Left ventricle myocardium inferior (tissue), 1 donor: ENCODE data around the gene SON. TPM values are rescaled to one million over a fixed set of nuclear protein-coding genes. Genes with fewer than 3 reads are reported as not detected.

Experiments used
- DNase-seq: peaks from one replicate; pipeline ENCODE4 v3.0.0-alpha.2; 2020
- H3K27ac ChIP-seq: fragments of 200-600 bp; replicated peaks from 2 replicates; pipeline ENCODE4 v1.8.0; 2021
- H3K27me3 ChIP-seq: fragments of 200-600 bp; 2 replicates; pipeline ENCODE4 v1.8.0; 2021; ENCODE audit warnings: low read depth
- H3K36me3 ChIP-seq: fragments of 200-600 bp; 2 replicates; pipeline ENCODE4 v1.8.0; 2021
- H3K4me1 ChIP-seq: fragments of 200-600 bp; 2 replicates; pipeline ENCODE4 v1.8.0; 2021
- H3K4me3 ChIP-seq: fragments of 200-600 bp; 2 replicates; pipeline ENCODE4 v1.8.0; 2021; ENCODE audit warnings: mild to moderate bottlenecking, moderate library complexity
- H3K9me3 ChIP-seq: fragments of 200-600 bp; replicated peaks from 2 replicates; pipeline ENCODE4 v1.8.0; 2021
- intact Hi-C: fragments of 100-400 bp; cut with micrococcal nuclease; formaldehyde crosslinking; loops from one replicate; pipeline ENCODE4 v1.11.0; 2022
- total RNA-seq: library from RNA; stranded (reverse); fragmentation: NEBNext Ultra II Directional; extraction: Animal tissue kit (Norgen Biotek cat#: 25700); gene quantifications from one replicate; pipeline ENCODE4 v1.2.1, GENCODE V29; 2021
- TF ChIP-seq, protein P1 (sequence below): fragments of 200-600 bp; IDR thresholded peaks from 2 replicates; pipeline ENCODE4 v1.8.0; 2021; ENCODE audit warnings: antibody characterized with exemption, mild to moderate bottlenecking, borderline replicate concordance
- donor health status: DM: no; HTN: yes; CAD: no; lungs with severe emphysema.

SON gene
- total RNA-seq, 1 donor from 2014 or later: 148 TPM

DNA sequence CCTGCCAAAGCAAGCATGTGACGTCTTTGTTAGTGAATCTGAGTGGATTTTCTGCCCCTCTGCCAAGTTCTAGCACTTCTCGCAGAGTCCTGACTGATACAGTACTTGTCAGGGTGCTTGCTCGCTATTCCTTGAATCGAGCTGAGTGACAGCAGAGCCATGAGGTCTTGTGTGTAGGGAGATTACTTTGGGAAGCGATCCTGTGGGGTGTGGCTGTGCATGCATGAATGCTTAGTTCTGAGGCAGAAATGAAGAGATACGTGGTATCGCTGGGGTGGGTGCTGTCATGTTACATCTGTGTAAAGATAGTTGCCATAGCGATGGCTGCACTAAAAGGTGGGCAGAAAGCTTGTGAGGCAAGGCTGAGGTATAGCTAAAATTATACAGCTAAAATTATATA, 32.0 kb upstream of the SON start:
- H3K36me3 ChIP-seq: peaks cover 84% of the 10 kb centered on the region
- intact Hi-C loops: no loop called here
- H3K27me3 ChIP-seq: no peaks in the 10 kb centered on the region
- H3K4me1 ChIP-seq: no peaks in the 10 kb centered on the region
- TF ChIP-seq, protein P1, sequence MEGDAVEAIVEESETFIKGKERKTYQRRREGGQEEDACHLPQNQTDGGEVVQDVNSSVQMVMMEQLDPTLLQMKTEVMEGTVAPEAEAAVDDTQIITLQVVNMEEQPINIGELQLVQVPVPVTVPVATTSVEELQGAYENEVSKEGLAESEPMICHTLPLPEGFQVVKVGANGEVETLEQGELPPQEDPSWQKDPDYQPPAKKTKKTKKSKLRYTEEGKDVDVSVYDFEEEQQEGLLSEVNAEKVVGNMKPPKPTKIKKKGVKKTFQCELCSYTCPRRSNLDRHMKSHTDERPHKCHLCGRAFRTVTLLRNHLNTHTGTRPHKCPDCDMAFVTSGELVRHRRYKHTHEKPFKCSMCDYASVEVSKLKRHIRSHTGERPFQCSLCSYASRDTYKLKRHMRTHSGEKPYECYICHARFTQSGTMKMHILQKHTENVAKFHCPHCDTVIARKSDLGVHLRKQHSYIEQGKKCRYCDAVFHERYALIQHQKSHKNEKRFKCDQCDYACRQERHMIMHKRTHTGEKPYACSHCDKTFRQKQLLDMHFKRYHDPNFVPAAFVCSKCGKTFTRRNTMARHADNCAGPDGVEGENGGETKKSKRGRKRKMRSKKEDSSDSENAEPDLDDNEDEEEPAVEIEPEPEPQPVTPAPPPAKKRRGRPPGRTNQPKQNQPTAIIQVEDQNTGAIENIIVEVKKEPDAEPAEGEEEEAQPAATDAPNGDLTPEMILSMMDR: no peak
- no peak overlapping the region for H3K4me3 ChIP-seq
- no peaks in the 10 kb centered on the region for H3K9me3 ChIP-seq
- no peak overlapping the region for H3K27ac ChIP-seq
- DNase-seq: no peak

DNA sequence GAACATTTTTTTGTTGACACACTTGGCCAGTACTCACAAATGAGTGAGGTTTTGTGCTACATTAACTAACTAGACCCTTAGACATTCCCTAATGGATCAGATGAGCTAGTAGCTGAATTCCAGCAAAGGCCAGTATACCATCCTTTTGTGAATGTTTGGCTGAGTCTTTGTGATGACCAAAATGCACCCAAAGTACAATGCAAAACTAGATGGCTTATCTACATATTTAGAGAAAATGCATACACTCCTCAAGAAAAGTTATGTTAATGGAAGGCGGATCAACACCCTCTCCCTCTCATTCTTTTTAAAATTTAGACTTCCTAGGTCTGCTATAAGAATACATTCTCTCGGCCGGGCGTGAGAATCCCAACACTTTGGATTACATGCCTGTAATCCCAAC, 31.2 kb upstream of the SON start:
- Histone ChIP-seq H3K9me3 (no peaks in the 10 kb centered on the region), H3K4me1 (no peaks in the 10 kb centered on the region), H3K27me3 (no peaks in the 10 kb centered on the region), H3K4me3 (no peak overlapping the region), H3K27ac (no peak overlapping the region), H3K36me3 (peaks cover 91% of the 10 kb centered on the region)
- TF ChIP-seq, protein P1: no peak
- intact Hi-C loops: no loop called here
- no peak for DNase-seq

DNA sequence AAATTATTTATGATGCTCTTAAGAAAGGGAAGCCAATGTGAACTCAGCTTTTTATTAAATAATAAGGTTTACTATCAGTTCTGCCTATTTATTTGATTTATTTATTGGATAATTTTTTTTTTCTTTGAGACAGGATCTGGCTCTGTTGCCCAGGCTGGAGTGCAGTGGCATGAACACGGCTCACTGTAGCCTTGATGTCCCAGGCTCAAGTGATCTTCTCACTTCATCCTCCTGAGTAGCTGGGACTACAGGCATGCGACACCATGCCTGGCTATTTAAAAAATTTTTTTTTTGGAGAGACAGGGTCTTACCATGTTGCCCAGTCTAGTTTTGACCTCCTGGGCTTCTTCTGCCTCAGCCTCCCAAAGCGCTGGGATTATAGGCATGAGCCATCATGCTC, 30.4 kb upstream of the SON start:
- Histone ChIP-seq H3K4me3 (no peak overlapping the region), H3K4me1 (no peaks in the 10 kb centered on the region), H3K9me3 (no peaks in the 10 kb centered on the region), H3K27me3 (no peaks in the 10 kb centered on the region), H3K36me3 (peaks cover 92% of the 10 kb centered on the region), H3K27ac (no peak overlapping the region)
- TF ChIP-seq, protein P1: no peak
- intact Hi-C loops: no loop called here
- DNase-seq: no peak

DNA sequence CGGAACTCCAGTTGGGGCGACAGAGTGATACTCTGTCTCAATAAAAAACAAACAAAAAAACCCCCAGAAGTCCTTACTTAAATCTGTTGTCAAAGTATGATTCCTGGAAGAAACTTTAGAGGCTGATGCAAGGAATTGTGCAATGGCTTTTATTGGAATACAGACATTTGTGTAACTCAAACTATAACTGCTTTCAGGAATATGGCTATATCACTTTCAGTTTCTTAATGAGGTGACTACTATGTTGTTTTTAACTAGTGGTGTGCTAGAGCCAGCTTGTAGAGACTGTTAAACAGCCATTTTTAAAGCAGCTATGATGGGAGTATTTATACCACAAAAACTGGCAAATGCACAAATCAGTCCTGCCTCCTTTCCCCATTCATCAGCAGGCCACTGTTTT, 28.6 kb upstream of the SON start:
- no peak for DNase-seq
- Histone ChIP-seq H3K36me3 (peaks cover 89% of the 10 kb centered on the region), H3K27me3 (no peaks in the 10 kb centered on the region), H3K4me3 (no peak overlapping the region), H3K9me3 (no peaks in the 10 kb centered on the region), H3K27ac (no peak overlapping the region), H3K4me1 (no peaks in the 10 kb centered on the region)
- TF ChIP-seq, protein P1: no peak
- intact Hi-C loops: no loop called here

DNA sequence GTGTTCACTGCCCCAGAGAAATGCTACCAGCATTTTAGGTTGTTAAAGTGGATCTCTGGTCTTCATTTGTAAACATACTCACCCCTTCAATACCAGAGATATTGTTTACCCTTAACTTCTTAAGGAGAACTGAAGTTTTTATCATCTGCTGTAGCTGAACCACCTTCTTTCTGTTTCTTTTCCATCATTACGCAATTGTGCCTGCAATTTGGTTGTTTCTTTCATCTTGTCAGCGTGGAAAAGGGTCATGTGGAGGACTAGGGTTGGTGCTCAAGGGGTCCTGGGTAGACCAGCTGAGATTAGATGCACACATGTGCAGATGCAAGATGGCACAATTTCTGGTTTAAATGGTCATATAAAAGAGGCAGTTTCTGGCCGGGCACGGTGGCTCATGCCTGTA, 23.9 kb upstream of the SON start:
- Histone ChIP-seq H3K27me3 (no peaks in the 10 kb centered on the region), H3K36me3 (peaks cover 70% of the 10 kb centered on the region), H3K9me3 (no peaks in the 10 kb centered on the region), H3K4me1 (no peaks in the 10 kb centered on the region), H3K4me3 (no peak overlapping the region), H3K27ac (no peak overlapping the region)
- intact Hi-C loops: no loop called here
- DNase-seq: no peak
- TF ChIP-seq, protein P1: no peak
